HEK293 (cell line): ENCODE measurements around the gene FAF2.

Experiments used
- CTCF ChIA-PET: fragments of 350-600 bp; formaldehyde crosslinking; extraction: SDS; loops from one replicate; lab custom pipeline; 2021; ENCODE audit warnings: antibody characterized with exemption; lab: Yijun Ruan, JAX
- POLR2A ChIA-PET: fragments of 300-600 bp; formaldehyde crosslinking; extraction: SDS; loops from one replicate; lab custom pipeline; 2020; ENCODE audit warnings: antibody characterized with exemption, inconsistent platforms; lab: Yijun Ruan, JAX
- H3K27ac ChIP-seq: fragments of 200-500 bp; sonication (Bioruptor generic); 2 replicates; pipeline ENCODE4 v1.5.1; 2014; ENCODE audit warnings: low read depth, low read length, control low read depth, inconsistent platforms; ENCODE audit errors: extremely low read depth
- H3K36me3 ChIP-seq, 2 experiments: fragments of 200-500 bp in 1 of 2; sonication (Bioruptor generic) in 1 of 2; 1 replicate in 1 of 2; 2 replicates in 1 of 2; pipeline ENCODE4 v1.5.1; 2014 to 2017; ENCODE audit warnings: inconsistent platforms in 2 of 2, low read length in 2 of 2; ENCODE audit not compliant: control insufficient read depth in 2 of 2, insufficient read depth in 1 of 2
- H3K4me1 ChIP-seq: fragments of 200-500 bp; sonication (Bioruptor generic); 2 replicates; pipeline ENCODE4 v1.5.1; 2014; ENCODE audit warnings: mild to moderate bottlenecking, low read length, inconsistent platforms; ENCODE audit not compliant: control insufficient read depth, insufficient read depth
- H3K4me3 ChIP-seq: 2 replicates; pipeline ENCODE4 v1.5.1; 2011; ENCODE audit warnings: low read depth, mild to moderate bottlenecking, control low read depth, low read length, moderate library complexity
- H3K9me3 ChIP-seq: fragments of 200-500 bp; sonication (Bioruptor generic); 2 replicates; pipeline ENCODE4 v1.5.1; 2014; ENCODE audit warnings: low read depth, low read length, inconsistent platforms; ENCODE audit not compliant: control insufficient read depth, insufficient read depth
- GLI2 ChIP-seq: fragments of 450-650 bp; formaldehyde crosslinking; IDR thresholded peaks from 2 replicates; pipeline ENCODE4; 2017; ENCODE audit warnings: missing biosample characterization, missing genetic modification characterization, low read depth, borderline replicate concordance
- KLF9 ChIP-seq: fragments of 450-650 bp; formaldehyde crosslinking; IDR thresholded peaks from 2 replicates; pipeline ENCODE4 v1.5.1; 2016; ENCODE audit warnings: missing biosample characterization, missing genetic modification characterization, low read depth
- PRDM1 ChIP-seq: fragments of 450-650 bp; formaldehyde crosslinking; IDR thresholded peaks from 2 replicates; pipeline ENCODE4; 2016; ENCODE audit warnings: missing biosample characterization, missing genetic modification characterization
- SETDB1 ChIP-seq: IDR thresholded peaks from one replicate; pipeline ENCODE4 v1.6.1; 2017; ENCODE audit warnings: mild to moderate bottlenecking, low read length, moderate library complexity, mixed read lengths; ENCODE audit not compliant: insufficient read length
- ZBTB17 ChIP-seq: fragments of 450-650 bp; formaldehyde crosslinking; IDR thresholded peaks from 2 replicates; pipeline ENCODE4 v1.5.1; 2016; ENCODE audit warnings: missing biosample characterization, missing genetic modification characterization
- ZBTB20 ChIP-seq: fragments of 450-650 bp; formaldehyde crosslinking; IDR thresholded peaks from 2 replicates; pipeline ENCODE4 v1.5.1; 2016; ENCODE audit warnings: missing biosample characterization, missing genetic modification characterization
- ZFP69B ChIP-seq: fragments of 450-650 bp; formaldehyde crosslinking; IDR thresholded peaks from 2 replicates; pipeline ENCODE4 v1.5.1; 2016; ENCODE audit warnings: missing biosample characterization, missing genetic modification characterization
- ZNF112 ChIP-seq: fragments of 450-650 bp; formaldehyde crosslinking; IDR thresholded peaks from 2 replicates; pipeline ENCODE4 v1.5.0; 2017; ENCODE audit warnings: missing biosample characterization, missing genetic modification characterization
- ZNF146 ChIP-seq: fragments of 450-650 bp; formaldehyde crosslinking; IDR thresholded peaks from 2 replicates; pipeline ENCODE4 v1.5.1; 2016; ENCODE audit warnings: missing biosample characterization, missing genetic modification characterization
- ZNF184 ChIP-seq: fragments of 450-650 bp; IDR thresholded peaks from 2 replicates; pipeline ENCODE4 v1.5.1; 2018; ENCODE audit warnings: missing biosample characterization, mild to moderate bottlenecking, missing genetic modification characterization
- ZNF211 ChIP-seq: fragments of 450-650 bp; formaldehyde crosslinking; IDR thresholded peaks from 2 replicates; pipeline ENCODE4 v1.5.1; 2016; ENCODE audit warnings: low read depth, missing biosample characterization, missing genetic modification characterization
- ZNF423 ChIP-seq: fragments of 450-650 bp; formaldehyde crosslinking; IDR thresholded peaks from 2 replicates; pipeline ENCODE4 v1.5.1; 2016; ENCODE audit warnings: missing biosample characterization, missing genetic modification characterization
- ZNF433 ChIP-seq: fragments of 450-650 bp; formaldehyde crosslinking; IDR thresholded peaks from 2 replicates; pipeline ENCODE4 v1.5.1; 2016; ENCODE audit warnings: missing biosample characterization, missing genetic modification characterization, low read depth
- ZNF529 ChIP-seq: fragments of 450-650 bp; formaldehyde crosslinking; IDR thresholded peaks from 2 replicates; pipeline ENCODE4 v1.5.1; 2017; ENCODE audit warnings: missing genetic modification characterization, missing biosample characterization; ENCODE audit not compliant: insufficient replicate concordance
- ZNF561 ChIP-seq: fragments of 450-650 bp; IDR thresholded peaks from 2 replicates; pipeline ENCODE4 v1.5.1; 2018; ENCODE audit warnings: missing biosample characterization, missing genetic modification characterization, borderline replicate concordance
- ZNF776 ChIP-seq: fragments of 450-650 bp; formaldehyde crosslinking; IDR thresholded peaks from 2 replicates; pipeline ENCODE4 v1.5.0; 2017; ENCODE audit warnings: missing biosample characterization, missing genetic modification characterization, borderline replicate concordance
- ZNF791 ChIP-seq: fragments of 450-650 bp; formaldehyde crosslinking; IDR thresholded peaks from 2 replicates; pipeline ENCODE4 v1.5.1; 2016; ENCODE audit warnings: missing biosample characterization, missing genetic modification characterization
- TF ChIP-seq, protein P1 (sequence below): fragments of 450-650 bp; formaldehyde crosslinking; optimal IDR thresholded peaks from 2 replicates; pipeline ENCODE3; 2016; ENCODE audit warnings: missing biosample characterization, mild to moderate bottlenecking, missing genetic modification characterization
- TF ChIP-seq, protein P2 (sequence below): fragments of 450-650 bp; formaldehyde crosslinking; IDR thresholded peaks from 2 replicates; pipeline ENCODE4 v1.5.1; 2016; ENCODE audit warnings: missing biosample characterization, missing genetic modification characterization

FAF2 gene

DNA sequence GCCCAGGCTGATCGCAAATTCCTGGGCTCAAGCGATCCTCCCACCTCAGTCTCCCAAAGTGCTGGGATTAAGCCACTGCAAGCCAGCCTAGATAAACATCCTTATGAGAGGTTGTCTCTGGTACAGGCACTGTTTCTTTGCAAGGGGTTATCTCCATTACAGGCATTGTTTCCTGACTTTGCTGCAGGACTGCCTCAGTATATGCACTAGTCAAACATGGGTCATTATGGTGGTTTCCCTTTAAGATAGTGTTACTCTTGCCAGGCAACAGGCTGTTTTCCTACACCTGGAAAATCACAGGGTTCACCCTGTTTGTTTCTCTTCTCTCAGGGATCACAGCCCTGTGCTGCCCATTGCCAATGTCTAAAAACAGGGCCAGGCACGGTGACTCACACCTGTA is 24.0 kb upstream of the FAF2 start:
- no peaks in the 10 kb centered on the region for H3K4me1 ChIP-seq
- H3K27ac ChIP-seq = no peak overlapping the region
- no peak overlapping the region for H3K4me3 ChIP-seq
- ChIA-PET POLR2A (no interaction called here), CTCF (interaction anchor here (0.5 to 1.4 kb wide), 2 partner anchors 14 to 37 kb away, joined by 3 read pairs; no protein-coding TSS in a partner anchor)
- no peaks in the 10 kb centered on the region for H3K36me3 ChIP-seq
- TF ChIP-seq ZNF423 = no peak
- no peak for TF ChIP-seq ZBTB20 (tag by site-specific recombination)
- TF ChIP-seq ZNF776 (tag by site-specific recombination) = no peak
- TF ChIP-seq, protein P1, sequence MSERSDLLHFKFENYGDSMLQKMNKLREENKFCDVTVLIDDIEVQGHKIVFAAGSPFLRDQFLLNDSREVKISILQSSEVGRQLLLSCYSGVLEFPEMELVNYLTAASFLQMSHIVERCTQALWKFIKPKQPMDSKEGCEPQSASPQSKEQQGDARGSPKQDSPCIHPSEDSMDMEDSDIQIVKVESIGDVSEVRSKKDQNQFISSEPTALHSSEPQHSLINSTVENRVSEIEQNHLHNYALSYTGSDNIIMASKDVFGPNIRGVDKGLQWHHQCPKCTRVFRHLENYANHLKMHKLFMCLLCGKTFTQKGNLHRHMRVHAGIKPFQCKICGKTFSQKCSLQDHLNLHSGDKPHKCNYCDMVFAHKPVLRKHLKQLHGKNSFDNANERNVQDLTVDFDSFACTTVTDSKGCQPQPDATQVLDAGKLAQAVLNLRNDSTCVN (tag by site-specific recombination) = no peak
- no peak for TF ChIP-seq ZNF561
- no peaks in the 10 kb centered on the region for H3K9me3 ChIP-seq

DNA sequence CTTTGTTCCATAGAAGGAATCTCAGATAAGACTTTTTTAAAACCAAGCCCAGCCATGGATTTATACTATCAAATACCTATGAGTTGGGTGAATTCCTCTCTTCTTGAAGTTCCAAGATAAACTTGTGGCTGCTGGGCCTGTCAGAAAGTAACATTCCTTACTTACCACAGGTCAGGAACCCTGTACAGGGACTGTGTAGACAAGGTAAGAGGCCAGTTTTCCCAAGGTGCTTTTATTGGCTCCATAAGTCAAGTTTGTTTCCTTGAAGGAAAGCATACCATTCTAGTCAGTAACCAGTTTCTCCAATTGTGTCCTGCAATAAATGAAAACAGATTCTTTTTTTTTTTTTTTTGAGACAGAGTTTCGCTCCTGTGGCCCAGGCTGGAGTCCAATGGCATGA is 23.0 kb upstream of the FAF2 start:
- Histone ChIP-seq H3K27ac (no peak overlapping the region), H3K36me3 (no peaks in the 10 kb centered on the region), H3K4me3 (no peak overlapping the region), H3K4me1 (no peaks in the 10 kb centered on the region), H3K9me3 (no peaks in the 10 kb centered on the region)
- ChIA-PET CTCF (no interaction called here), POLR2A (no interaction called here)
- TF ChIP-seq ZNF791 (tag by site-specific recombination) = no peak
- no peak for TF ChIP-seq ZNF146 (tag by site-specific recombination)
- no peak for TF ChIP-seq ZNF529
- no peak for TF ChIP-seq ZNF112 (tag by site-specific recombination)
- TF ChIP-seq PRDM1 (tag by site-specific recombination) = no peak
- TF ChIP-seq KLF9 (tag by site-specific recombination) = no peak
- TF ChIP-seq, protein P2, sequence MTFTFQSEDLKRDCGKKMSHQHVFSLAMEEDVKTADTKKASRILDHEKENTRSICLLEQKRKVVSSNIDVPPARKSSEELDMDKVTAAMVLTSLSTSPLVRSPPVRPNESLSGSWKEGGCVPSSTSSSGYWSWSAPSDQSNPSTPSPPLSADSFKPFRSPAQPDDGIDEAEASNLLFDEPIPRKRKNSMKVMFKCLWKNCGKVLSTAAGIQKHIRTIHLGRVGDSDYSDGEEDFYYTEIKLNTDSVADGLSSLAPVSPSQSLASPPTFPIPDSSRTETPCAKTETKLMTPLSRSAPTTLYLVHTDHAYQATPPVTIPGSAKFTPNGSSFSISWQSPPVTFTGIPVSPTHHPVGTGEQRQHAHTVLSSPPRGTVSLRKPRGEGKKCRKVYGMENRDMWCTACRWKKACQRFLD (tag by site-specific recombination) = no peak
- TF ChIP-seq ZNF211 (tag by site-specific recombination) = no peak
- no peak for TF ChIP-seq ZNF184
- TF ChIP-seq ZNF433 (tag by site-specific recombination) = no peak
- no peak for TF ChIP-seq GLI2 (tag by site-specific recombination)
- no peak for TF ChIP-seq ZBTB17 (tag by site-specific recombination)

DNA sequence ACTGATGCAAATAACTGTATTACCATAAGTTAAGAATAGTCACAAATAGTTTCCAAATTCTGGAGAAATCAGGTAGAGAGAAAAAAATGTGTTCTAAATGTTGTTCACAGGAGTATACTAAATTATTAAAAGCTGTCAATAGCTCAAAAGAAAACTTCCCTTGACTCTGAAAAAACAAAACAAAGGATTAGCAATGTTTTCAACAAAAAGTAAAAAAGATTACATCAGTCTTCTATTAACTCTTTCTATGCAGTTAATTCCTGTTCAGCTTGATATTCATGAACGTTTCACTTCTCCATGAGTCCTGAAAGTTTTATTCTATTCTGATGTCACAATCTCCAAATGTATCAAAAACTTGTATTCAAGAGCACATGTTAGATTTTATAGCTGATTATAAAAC is 22.4 kb upstream of the FAF2 start:
- ChIA-PET POLR2A (no interaction called here), CTCF (interaction anchor here (0.8 to 1.5 kb wide), 2 partner anchors 9 to 23 kb away, joined by 4 read pairs; partner anchors contain the start of gene CLTB)
- no peak overlapping the region for H3K4me3 ChIP-seq
- H3K4me1 ChIP-seq = no peaks in the 10 kb centered on the region
- H3K9me3 ChIP-seq = no peaks in the 10 kb centered on the region
- no peak overlapping the region for H3K27ac ChIP-seq
- no peaks in the 10 kb centered on the region for H3K36me3 ChIP-seq
- TF ChIP-seq PRDM1 (tag by site-specific recombination) (no peak), ZFP69B (no peak), SETDB1 (peak; percentile 92)
